ENCODE measurements around the gene PKNOX1. TPM values are rescaled to one million over a fixed set of nuclear protein-coding genes. Genes with fewer than 3 reads are reported as not detected.
"Not testable (repeated sequence)": the region's sequence is repeated elsewhere in the genome, so short reads cannot be mapped to it uniquely, and the experiment has no call there.

Gene PKNOX1
- total and polyA plus RNA-seq, 2 of the 13 experiments (the other 11 are each of a cell fraction or from before 2014, with no cell fraction given): 7.9 to 16.2 TPM

GRCh38 chr21:42989370-42989769 is 15.0 kb downstream of the PKNOX1 start:
- CTCF ChIA-PET (ENCODE audit: low intra/inter-chr PET ratio, low total read pairs); H3K36me3 ChIP-seq (replicated peaks in 1 of 2; ENCODE audit: control insufficient read depth in 1 of 2, insufficient read depth in 2 of 2, low read length in 2 of 2); ATAC-seq; intact Hi-C loops (cut with micrococcal nuclease; ENCODE audit: unreplicated experiment); POLR2A ChIA-PET; BruUV-seq (replicated peaks); H3K9me3 ChIP-seq (ENCODE audit: low read length); DNase-seq (ENCODE audit: low spot score); H3K27ac ChIP-seq (ENCODE audit: extremely low read length, insufficient read depth, low read length); FAIRE-seq; H3K79me2 ChIP-seq (ENCODE audit: insufficient read depth, low read length); H3K4me3 ChIP-seq (replicated peaks in 1 of 3; ENCODE audit: insufficient read depth in 1 of 3, low read depth in 2 of 3, low read length in 3 of 3); H3K4me1 ChIP-seq (ENCODE audit: insufficient read depth, low read length); H2AFZ ChIP-seq (ENCODE audit: low read length); H3K4me2 ChIP-seq (ENCODE audit: low read depth, low read length); H4K20me1 ChIP-seq (ENCODE audit: insufficient read depth, low read length); H3K9ac ChIP-seq (ENCODE audit: insufficient read depth, low read depth, low read length); H3K27me3 ChIP-seq (ENCODE audit: control insufficient read depth in 1 of 2, insufficient read depth in 2 of 2, low read length in 2 of 2); in situ Hi-C loops (cut with HindIII; ENCODE audit: extremely low pct_ligation_motif_present, low pct_unique_long_range_greater_than_20kb): not testable (repeated sequence)
- WGBS (ENCODE audit: low lambda C conversion rate): 96% methylated on average over 9 of the region's 9 CpGs

DNA sequence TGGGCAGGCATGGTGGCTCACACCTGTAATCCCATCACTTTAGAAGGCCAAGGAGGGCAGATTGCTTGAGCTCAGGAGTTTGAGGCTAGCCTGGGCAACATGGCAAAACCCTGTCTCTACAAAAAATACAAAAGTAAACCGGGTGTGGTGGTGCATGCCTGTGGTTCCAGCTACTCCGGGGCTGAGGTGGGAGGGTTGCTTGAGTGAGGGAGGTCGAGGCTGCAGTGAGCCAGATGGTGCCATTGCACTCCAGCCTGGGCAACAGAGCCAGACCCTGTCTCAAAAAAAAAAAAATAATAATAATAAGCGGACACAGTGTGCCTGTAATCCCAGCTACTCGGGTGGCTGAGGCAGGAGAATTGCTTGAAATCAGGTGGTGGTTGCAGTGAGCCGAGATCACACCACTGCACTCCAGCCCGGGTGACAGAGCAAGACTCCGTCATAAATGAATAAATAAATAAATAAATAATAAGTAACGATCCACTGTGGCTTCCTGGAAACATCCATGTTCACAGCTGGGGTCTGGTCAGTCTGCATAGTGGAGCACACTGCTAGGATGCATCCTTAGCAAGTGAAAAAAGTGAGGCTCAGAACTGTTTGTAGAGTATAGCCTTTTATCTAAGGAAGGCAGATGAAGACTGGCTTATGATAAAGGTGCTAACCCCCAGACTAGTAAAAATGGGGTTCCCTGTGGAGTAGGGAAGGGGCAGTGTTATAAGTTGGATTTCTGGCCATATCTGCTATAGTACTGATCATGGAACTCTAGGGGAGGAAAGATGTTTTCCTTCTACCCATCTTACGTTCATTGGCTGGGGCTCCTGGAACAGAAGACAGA is 15.7 kb downstream of the PKNOX1 start:
- in situ Hi-C loops (cut with HindIII; ENCODE audit: extremely low pct_ligation_motif_present, low pct_unique_long_range_greater_than_20kb): no loop called here
- no peak overlapping the region for H3K27ac ChIP-seq (ENCODE audit: extremely low read length, insufficient read depth, low read length)
- no peak for DNase-seq (ENCODE audit: low spot score)
- H3K79me2 ChIP-seq (ENCODE audit: insufficient read depth, low read length): no peaks in the 10 kb centered on the region
- H3K9me3 ChIP-seq (ENCODE audit: low read length): no peaks in the 10 kb centered on the region
- POLR2A ChIA-PET: no interaction called here
- H2AFZ ChIP-seq (ENCODE audit: low read length): no peak overlapping the region
- H3K36me3 ChIP-seq (replicated peaks in 1 of 2; ENCODE audit: control insufficient read depth in 1 of 2, insufficient read depth in 2 of 2, low read length in 2 of 2): peaks cover 0 to 3% of the 10 kb centered on the region in 2 experiments; a peak in 3 of 5 replicates
- intact Hi-C loops (cut with micrococcal nuclease; ENCODE audit: unreplicated experiment): no loop called here
- no peaks in the 10 kb centered on the region for H3K27me3 ChIP-seq (ENCODE audit: control insufficient read depth in 1 of 2, insufficient read depth in 2 of 2, low read length in 2 of 2)
- H3K4me1 ChIP-seq (ENCODE audit: insufficient read depth, low read length): peaks cover 7% of the 10 kb centered on the region; the same call in 1 of the 2 replicates
- CTCF ChIA-PET (ENCODE audit: low intra/inter-chr PET ratio, low total read pairs): no interaction called here
- H4K20me1 ChIP-seq (ENCODE audit: insufficient read depth, low read length): no peaks in the 10 kb centered on the region; the same call in 1 of the 2 replicates
- BruUV-seq (replicated peaks): no TSS peak
- no peak for FAIRE-seq
- ATAC-seq: no peak
- 86% methylated on average over 10 of the region's 10 CpGs for WGBS (ENCODE audit: low lambda C conversion rate)
- no peak overlapping the region for H3K4me3 ChIP-seq (replicated peaks in 1 of 3; ENCODE audit: insufficient read depth in 1 of 3, low read depth in 2 of 3, low read length in 3 of 3)
- H3K9ac ChIP-seq (ENCODE audit: insufficient read depth, low read depth, low read length): no peak overlapping the region
- no peak overlapping the region for H3K4me2 ChIP-seq (ENCODE audit: low read depth, low read length)
- TF ChIP-seq, protein P1, sequence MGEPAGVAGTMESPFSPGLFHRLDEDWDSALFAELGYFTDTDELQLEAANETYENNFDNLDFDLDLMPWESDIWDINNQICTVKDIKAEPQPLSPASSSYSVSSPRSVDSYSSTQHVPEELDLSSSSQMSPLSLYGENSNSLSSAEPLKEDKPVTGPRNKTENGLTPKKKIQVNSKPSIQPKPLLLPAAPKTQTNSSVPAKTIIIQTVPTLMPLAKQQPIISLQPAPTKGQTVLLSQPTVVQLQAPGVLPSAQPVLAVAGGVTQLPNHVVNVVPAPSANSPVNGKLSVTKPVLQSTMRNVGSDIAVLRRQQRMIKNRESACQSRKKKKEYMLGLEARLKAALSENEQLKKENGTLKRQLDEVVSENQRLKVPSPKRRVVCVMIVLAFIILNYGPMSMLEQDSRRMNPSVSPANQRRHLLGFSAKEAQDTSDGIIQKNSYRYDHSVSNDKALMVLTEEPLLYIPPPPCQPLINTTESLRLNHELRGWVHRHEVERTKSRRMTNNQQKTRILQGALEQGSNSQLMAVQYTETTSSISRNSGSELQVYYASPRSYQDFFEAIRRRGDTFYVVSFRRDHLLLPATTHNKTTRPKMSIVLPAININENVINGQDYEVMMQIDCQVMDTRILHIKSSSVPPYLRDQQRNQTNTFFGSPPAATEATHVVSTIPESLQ (CRISPR knock-in tag; conservative IDR thresholded peaks at IDR 0.05): no peak
- TF ChIP-seq RORA (CRISPR knock-in tag; IDR thresholded peaks at IDR 0.05) (no peak), HMG20B (CRISPR knock-in tag; conservative IDR thresholded peaks at IDR 0.05) (no peak), BCL6 (CRISPR knock-in tag; IDR thresholded peaks at IDR 0.05) (no peak), ETV6 (CRISPR knock-in tag; conservative IDR thresholded peaks at IDR 0.05) (no peak), ZNF546 (CRISPR knock-in tag; conservative IDR thresholded peaks at IDR 0.05) (no peak), ZFY (CRISPR knock-in tag; IDR thresholded peaks at IDR 0.05) (no peak), TP53 (CRISPR knock-in tag; conservative IDR thresholded peaks at IDR 0.05) (no peak), ZNF367 (CRISPR knock-in tag; IDR thresholded peaks at IDR 0.05; ENCODE audit: borderline replicate concordance) (no peak), THAP8 (CRISPR knock-in tag; IDR thresholded peaks at IDR 0.05; ENCODE audit: borderline replicate concordance) (no peak), REL (CRISPR knock-in tag; conservative IDR thresholded peaks at IDR 0.05) (no peak)
- TF ChIP-seq, protein P2, sequence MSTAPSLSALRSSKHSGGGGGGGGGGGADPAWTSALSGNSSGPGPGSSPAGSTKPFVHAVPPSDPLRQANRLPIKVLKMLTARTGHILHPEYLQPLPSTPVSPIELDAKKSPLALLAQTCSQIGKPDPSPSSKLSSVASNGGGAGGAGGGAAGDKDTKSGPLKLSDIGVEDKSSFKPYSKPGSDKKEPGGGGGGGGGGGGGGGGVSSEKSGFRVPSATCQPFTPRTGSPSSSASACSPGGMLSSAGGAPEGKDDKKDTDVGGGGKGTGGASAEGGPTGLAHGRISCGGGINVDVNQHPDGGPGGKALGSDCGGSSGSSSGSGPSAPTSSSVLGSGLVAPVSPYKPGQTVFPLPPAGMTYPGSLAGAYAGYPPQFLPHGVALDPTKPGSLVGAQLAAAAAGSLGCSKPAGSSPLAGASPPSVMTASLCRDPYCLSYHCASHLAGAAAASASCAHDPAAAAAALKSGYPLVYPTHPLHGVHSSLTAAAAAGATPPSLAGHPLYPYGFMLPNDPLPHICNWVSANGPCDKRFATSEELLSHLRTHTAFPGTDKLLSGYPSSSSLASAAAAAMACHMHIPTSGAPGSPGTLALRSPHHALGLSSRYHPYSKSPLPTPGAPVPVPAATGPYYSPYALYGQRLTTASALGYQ (CRISPR knock-in tag; IDR thresholded peaks at IDR 0.05): no peak
